Progenitor cell of endocrine pancreas (in vitro differentiated cells): ENCODE data around the gene FOCAD. TPM values are rescaled to one million over a fixed set of nuclear protein-coding genes. Genes with fewer than 3 reads are reported as not detected.

Experiments used
- DNase-seq: peaks from one replicate; pipeline ENCODE4 v3.0.0; 2021; ENCODE audit warnings: low spot score; ENCODE audit not compliant: unreplicated experiment
- H3K27ac Mint-ChIP-seq: 2 replicates; pipeline ENCODE4 v1.8.0; 2021; ENCODE audit warnings: mild to moderate bottlenecking, moderate library complexity, mixed read lengths
- H3K27me3 Mint-ChIP-seq: 2 replicates; pipeline ENCODE4 v1.8.0; 2021; ENCODE audit warnings: mixed read lengths
- H3K36me3 Mint-ChIP-seq: 2 replicates; pipeline ENCODE4 v1.8.0; 2022; ENCODE audit warnings: mixed read lengths; ENCODE audit not compliant: insufficient read depth
- H3K4me1 Mint-ChIP-seq: 2 replicates; pipeline ENCODE4 v1.8.0; 2021; ENCODE audit warnings: low read depth, mixed read lengths
- H3K4me3 Mint-ChIP-seq: 2 replicates; pipeline ENCODE4 v1.8.0; 2021; ENCODE audit warnings: low read depth, mild to moderate bottlenecking, moderate library complexity, mixed read lengths
- H3K9me3 Mint-ChIP-seq: 2 replicates; pipeline ENCODE4 v1.8.0; 2021; ENCODE audit warnings: low read depth, mixed read lengths
- CTCF ChIP-seq: fragments of 200-600 bp; sonication (generic); IDR thresholded peaks from one replicate; pipeline ENCODE4 v1.5.0; 2021; ENCODE audit warnings: antibody characterized with exemption, mild to moderate bottlenecking; ENCODE audit not compliant: unreplicated experiment
- total RNA-seq: library from RNA; stranded (reverse); gene quantifications from 2 replicates; pipeline ENCODE4 v1.2.1, GENCODE V29; 2021

The FOCAD gene
- total RNA-seq, 1 donor from 2014 or later, result 68.2 TPM

- no peak for TF ChIP-seq CTCF
- Mint-ChIP-seq H3K27me3 (no peaks in the 10 kb centered on the region), H3K36me3 (peaks cover 3% of the 10 kb centered on the region), H3K4me1 (peaks cover 5% of the 10 kb centered on the region), H3K4me3 (no peak overlapping the region), H3K27ac (no peak overlapping the region), H3K9me3 (no peaks in the 10 kb centered on the region)
- DNase-seq, result no peak
These were observed 224.4 kb downstream of the FOCAD start for GRCh38 chr9:20908461-20908860.

GRCh38 chr9:20914556-20914955 is 230.5 kb downstream of the FOCAD start:
- DNase-seq, result no peak
- H3K27me3 Mint-ChIP-seq, result no peaks in the 10 kb centered on the region
- H3K36me3 Mint-ChIP-seq, result peaks cover 29% of the 10 kb centered on the region
- H3K9me3 Mint-ChIP-seq, result peaks cover 6% of the 10 kb centered on the region
- no peaks in the 10 kb centered on the region for H3K4me1 Mint-ChIP-seq
- no peak overlapping the region for H3K4me3 Mint-ChIP-seq
- H3K27ac Mint-ChIP-seq, result no peak overlapping the region
- TF ChIP-seq CTCF, result no peak

- DNase-seq, result no peak
- Mint-ChIP-seq H3K4me1 (no peaks in the 10 kb centered on the region), H3K27me3 (no peaks in the 10 kb centered on the region), H3K36me3 (peaks cover 29% of the 10 kb centered on the region), H3K4me3 (no peak overlapping the region), H3K27ac (no peak overlapping the region), H3K9me3 (peaks cover 6% of the 10 kb centered on the region)
- no peak for TF ChIP-seq CTCF
These were observed 237.3 kb downstream of the FOCAD start for GRCh38 chr9:20921362-20921761.

GRCh38 chr9:20925256-20926045 is 241.4 kb downstream of the FOCAD start:
- no peaks in the 10 kb centered on the region for H3K9me3 Mint-ChIP-seq
- H3K4me3 Mint-ChIP-seq, result no peak overlapping the region
- H3K4me1 Mint-ChIP-seq, result no peaks in the 10 kb centered on the region
- H3K27me3 Mint-ChIP-seq, result no peaks in the 10 kb centered on the region
- TF ChIP-seq CTCF, result no peak
- H3K36me3 Mint-ChIP-seq, result peaks cover 9% of the 10 kb centered on the region
- H3K27ac Mint-ChIP-seq, result no peak overlapping the region
- DNase-seq, result no peak

- Mint-ChIP-seq H3K9me3 (peaks cover 10% of the 10 kb centered on the region), H3K4me3 (no peak overlapping the region), H3K27ac (no peak overlapping the region), H3K36me3 (peaks cover 18% of the 10 kb centered on the region), H3K27me3 (no peaks in the 10 kb centered on the region), H3K4me1 (no peaks in the 10 kb centered on the region)
- no peak for TF ChIP-seq CTCF
- no peak for DNase-seq
These were observed 245.2 kb downstream of the FOCAD start for GRCh38 chr9:20929276-20929675.
